GM12878 (cell line): ENCODE results near the gene DHCR24. TPM values are rescaled to one million over a fixed set of nuclear protein-coding genes. Genes with fewer than 3 reads are reported as not detected.

Experiments used
- ATAC-seq: fragments of 200-7000 bp; cut with Tn5 transposase; 3 replicates; pipeline ENCODE4 v1.9.1; 2020; ENCODE audit warnings: mild to moderate bottlenecking, moderate library complexity
- BruUV-seq: library from RNA; stranded (reverse); fragments of 400-500 nt; replicated peaks from 2 replicates; lab custom pipeline; 2021; lab: Mats Ljungman, UMichigan
- CTCF ChIA-PET: fragments of 300-600 bp; sonication (Branson Sonifier 250); formaldehyde crosslinking; extraction: SDS; loops from one replicate; lab custom pipeline; 2021; ENCODE audit warnings: inconsistent platforms; lab: Yijun Ruan, JAX
- POLR2A ChIA-PET: fragments of 350-600 bp; formaldehyde crosslinking; extraction: SDS; loops from one replicate; lab custom pipeline; 2021; ENCODE audit warnings: inconsistent platforms; lab: Charles Lee
- RAD21 ChIA-PET: fragments of 300-600 bp; sonication (Branson Sonifier 250); formaldehyde crosslinking; loops from one replicate; lab custom pipeline; 2023; ENCODE audit warnings: antibody characterized with exemption; ENCODE audit not compliant: unreplicated experiment; lab: Charles Lee
- SMC1A ChIA-PET: fragments of 300-600 bp; sonication (Branson Sonifier 250); formaldehyde crosslinking; loops from one replicate; lab custom pipeline; 2023; ENCODE audit not compliant: unreplicated experiment, uncharacterized antibody; lab: Charles Lee
- DNase-seq: peaks from one replicate; pipeline ENCODE4 v3.0.0-alpha.2; 2011; ENCODE audit warnings: low read depth, low spot score
- FAIRE-seq: peaks from 3 replicates; lab custom pipeline; 2011; peaks lifted over from hg19 to GRCh38; lab: Jason Lieb, UNC
- H2AFZ ChIP-seq: 2 replicates; pipeline ENCODE4 v1.6.0; 2011; ENCODE audit warnings: low read depth, low read length, control low read depth; ENCODE audit not compliant: control insufficient read depth
- H3K27ac ChIP-seq: 2 replicates; pipeline ENCODE4 v1.5.1; 2011; ENCODE audit warnings: control low read depth; ENCODE audit not compliant: control insufficient read depth, insufficient read depth
- H3K27me3 ChIP-seq, 2 experiments: replicated peaks in 1 of 2; 2 replicates each; pipeline versions ENCODE4 v1.6.0 to v1.6.1; 2011; ENCODE audit warnings: low read length in 1 of 2; ENCODE audit not compliant: control insufficient read depth in 2 of 2, insufficient read depth in 2 of 2
- H3K36me3 ChIP-seq, 2 experiments: 2 replicates each; pipeline ENCODE4 v1.5.1; 2011; ENCODE audit warnings: low read length in 1 of 2; ENCODE audit not compliant: control insufficient read depth in 2 of 2, insufficient read depth in 2 of 2
- H3K4me1 ChIP-seq: 2 replicates; pipeline ENCODE4 v1.6.1; 2011; ENCODE audit warnings: mild to moderate bottlenecking, low read length, moderate library complexity, mixed read lengths; ENCODE audit not compliant: control insufficient read depth, insufficient read depth
- H3K4me2 ChIP-seq: 2 replicates; pipeline ENCODE4 v1.6.0; 2011; ENCODE audit warnings: control low read depth; ENCODE audit not compliant: control insufficient read depth, insufficient read depth
- H3K4me3 ChIP-seq: fragments of 200-600 bp; sonication (generic); 2 replicates; pipeline ENCODE4 v1.5.1; 2016
- H3K79me2 ChIP-seq: 2 replicates; pipeline ENCODE4 v1.6.0; 2011; ENCODE audit warnings: low read length; ENCODE audit not compliant: control insufficient read depth, insufficient read depth
- H3K9ac ChIP-seq: 2 replicates; pipeline ENCODE4 v1.8.0; 2011; ENCODE audit warnings: low read length, control low read depth, mixed read lengths; ENCODE audit not compliant: control insufficient read depth, insufficient read depth
- H3K9me3 ChIP-seq: replicated peaks from 3 replicates; pipeline ENCODE4 v1.5.1; 2011; ENCODE audit warnings: mild to moderate bottlenecking, low read length; ENCODE audit not compliant: control insufficient read depth, insufficient read depth
- H4K20me1 ChIP-seq: 2 replicates; pipeline ENCODE4 v1.6.0; 2011; ENCODE audit not compliant: control insufficient read depth, insufficient read depth
- CEBPB ChIP-seq, 2 experiments: fragments of 150-350 bp in 1 of 2; IDR thresholded peaks; 2 replicates each; pipeline ENCODE4 v1.6.1; 2012 to 2014; ENCODE audit warnings: low read depth in 2 of 2, low read length in 2 of 2, borderline replicate concordance in 1 of 2, inconsistent platforms in 1 of 2
- EGR1 ChIP-seq, 2 experiments: IDR thresholded peaks; 1 replicate in 1 of 2; 2 replicates in 1 of 2; pipeline ENCODE4 v1.6.1; 2011 to 2012; ENCODE audit warnings: low read depth in 2 of 2, low read length in 2 of 2, borderline replicate concordance in 1 of 2, mild to moderate bottlenecking in 1 of 2, moderate library complexity in 1 of 2
- MEF2A ChIP-seq: IDR thresholded peaks from 2 replicates; pipeline ENCODE4 v1.6.1; 2011; ENCODE audit warnings: low read depth, mild to moderate bottlenecking, low read length, moderate library complexity; ENCODE audit not compliant: insufficient read depth
- MEF2B ChIP-seq: fragments of 450-650 bp; IDR thresholded peaks from 2 replicates; pipeline ENCODE4 v1.6.1; 2018; ENCODE audit warnings: mild to moderate bottlenecking, moderate library complexity; ENCODE audit not compliant: partially characterized antibody, poor library complexity, severe bottlenecking
- SREBF1 ChIP-seq: IDR thresholded peaks from 2 replicates; pipeline ENCODE4 v1.6.1; 2012; ENCODE audit warnings: mild to moderate bottlenecking, low read length
- STAT3 ChIP-seq: IDR thresholded peaks from 2 replicates; pipeline ENCODE4 v1.6.1; 2011; ENCODE audit warnings: low read depth, low read length, improper control_type of control experiment
- SUZ12 ChIP-seq: fragments of 200-600 bp; sonication (generic); IDR thresholded peaks from one replicate; pipeline ENCODE4 v1.6.1; 2018; ENCODE audit warnings: antibody characterized with exemption, mild to moderate bottlenecking; ENCODE audit not compliant: unreplicated experiment
- WRNIP1 ChIP-seq: IDR thresholded peaks from 2 replicates; pipeline ENCODE4 v1.6.1; 2011; ENCODE audit warnings: low read depth, low read length, improper control_type of control experiment, borderline replicate concordance
- YBX1 ChIP-seq: fragments of 450-650 bp; IDR thresholded peaks from 2 replicates; pipeline ENCODE4 v1.6.1; 2016; ENCODE audit warnings: antibody characterized with exemption
- YY1 ChIP-seq: IDR thresholded peaks from 2 replicates; pipeline ENCODE4 v1.6.1; 2011; ENCODE audit warnings: low read depth, mild to moderate bottlenecking, low read length
- WGBS: methylation state at CpG from one replicate; pipeline ENCODE4 v1.1.6; 2016; ENCODE audit warnings: low lambda C conversion rate; ENCODE audit not compliant: insufficient replicate concordance, insufficient coverage; ENCODE audit errors: missing lambda C conversion rate; 5-methylcytosine and 5-hydroxymethylcytosine counted together
- in situ Hi-C: fragments of 300-500 bp; cut with MboI; formaldehyde crosslinking; loops from 9 replicates; pipeline ENCODE4 v1.14.3; 2018; ENCODE audit warnings: mixed read lengths
- intact Hi-C: fragments of 100-400 bp; cut with micrococcal nuclease; formaldehyde crosslinking; loops from one replicate; pipeline ENCODE4 v1.14.2; 2022; ENCODE audit not compliant: unreplicated experiment
- polyA plus RNA-seq, 11 experiments: library from polyadenylated mRNA; depleted of rRNA in 4 of 11; unstranded in 6 of 11; stranded (reverse) in 5 of 11; fragments of >200 nt; fragmentation: Nextera tagmentation in 4 of 11; fragmentation: Illumina TruSeq in 1 of 11; extraction: Ambion mirVana in 4 of 11; extraction: Trizol in 1 of 11; gene quantifications; 1 replicate in 1 of 11; 2 replicates in 10 of 11; pipeline versions ENCODE4 v1.2.1 to v1.2.3, GENCODE V29; 2011 to 2016; ENCODE audit warnings: inconsistent platforms in 2 of 11, missing spikeins in 2 of 11, low read depth in 1 of 11
- total RNA-seq, 4 experiments: library from RNA; depleted of rRNA in 3 of 4; stranded (reverse); fragments of >200 nt in 3 of 4; fragmentation: Illumina TruSeq in 1 of 4; extraction: Trizol in 1 of 4; gene quantifications; 2 replicates each; pipeline versions ENCODE4 v1.2.1 to v1.2.3, GENCODE V29; 2013 to 2021
- TF ChIP-seq, protein P1 (sequence below): fragments of 150-350 bp; IDR thresholded peaks from 2 replicates; pipeline ENCODE4 v1.6.1; 2014; ENCODE audit warnings: mild to moderate bottlenecking, low read depth, low read length
- TF ChIP-seq, protein P2 (sequence below): fragments of 450-650 bp; IDR thresholded peaks from 2 replicates; pipeline ENCODE4 v1.6.1; 2017; ENCODE audit warnings: borderline replicate concordance

The DHCR24 gene
- total and polyA plus RNA-seq, 10 of the 15 experiments (the other 5 are each of a cell fraction or from before 2014, with no cell fraction given): 23.3 to 169 (median 120) TPM

DNA sequence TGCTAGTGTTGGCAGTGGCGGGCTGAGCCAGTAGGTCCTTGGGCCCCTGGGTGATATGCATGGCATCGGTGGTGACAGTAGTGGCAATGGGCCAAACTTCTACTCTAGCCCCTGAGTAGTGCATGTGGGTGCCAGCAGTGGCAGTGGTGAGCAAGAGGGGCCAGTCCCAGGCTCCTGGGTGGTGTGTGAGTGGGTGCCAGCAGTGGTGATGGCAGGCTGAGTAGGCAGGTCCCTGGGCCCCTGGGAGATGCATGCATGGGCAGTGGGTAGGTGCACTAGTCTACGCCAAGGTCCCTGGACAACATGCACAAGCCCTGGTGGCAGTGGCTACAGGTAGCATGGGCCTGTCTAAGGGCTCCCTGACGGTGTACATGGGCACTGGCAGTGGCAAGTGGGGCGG, 61.3 kb downstream of the DHCR24 start (continued):
- TF ChIP-seq CEBPB (IDR thresholded peaks at IDR 0.05; ENCODE audit: borderline replicate concordance in 1 of 2, low read depth in 2 of 2, low read length in 2 of 2): no peak

DNA sequence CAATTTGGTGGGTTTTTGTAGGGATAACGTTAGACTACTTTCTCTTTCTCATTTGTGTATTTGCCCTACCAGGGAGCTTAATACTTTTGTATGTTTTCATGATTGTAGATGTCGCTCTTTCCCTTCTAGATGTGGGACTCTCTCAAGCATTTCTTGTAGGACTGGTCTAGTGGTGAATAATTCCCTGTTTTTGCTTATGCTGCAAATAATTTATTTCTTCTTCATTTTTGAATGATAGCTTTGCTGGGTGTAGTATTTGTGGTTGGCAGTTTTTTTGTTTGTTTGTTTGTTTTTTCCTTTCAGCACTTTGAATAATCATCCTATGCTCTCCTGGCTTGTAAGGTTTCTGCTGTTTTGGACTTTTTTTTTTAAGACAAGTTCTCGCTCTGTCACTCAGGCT, 63.3 kb downstream of the DHCR24 start:
- BruUV-seq: no TSS peak
- intact Hi-C loops: no loop called here
- WGBS: 14% methylated on average over 3 of the region's 3 CpGs

More for the DNA sequence above, 63.3 kb downstream of the DHCR24 start:
- SMC1A ChIA-PET: no interaction called here
- H4K20me1 ChIP-seq: no peaks in the 10 kb centered on the region
- ATAC-seq (no peak), DNase-seq (no peak), FAIRE-seq (no peak)
- TF ChIP-seq, protein P1, sequence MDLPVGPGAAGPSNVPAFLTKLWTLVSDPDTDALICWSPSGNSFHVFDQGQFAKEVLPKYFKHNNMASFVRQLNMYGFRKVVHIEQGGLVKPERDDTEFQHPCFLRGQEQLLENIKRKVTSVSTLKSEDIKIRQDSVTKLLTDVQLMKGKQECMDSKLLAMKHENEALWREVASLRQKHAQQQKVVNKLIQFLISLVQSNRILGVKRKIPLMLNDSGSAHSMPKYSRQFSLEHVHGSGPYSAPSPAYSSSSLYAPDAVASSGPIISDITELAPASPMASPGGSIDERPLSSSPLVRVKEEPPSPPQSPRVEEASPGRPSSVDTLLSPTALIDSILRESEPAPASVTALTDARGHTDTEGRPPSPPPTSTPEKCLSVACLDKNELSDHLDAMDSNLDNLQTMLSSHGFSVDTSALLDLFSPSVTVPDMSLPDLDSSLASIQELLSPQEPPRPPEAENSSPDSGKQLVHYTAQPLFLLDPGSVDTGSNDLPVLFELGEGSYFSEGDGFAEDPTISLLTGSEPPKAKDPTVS: no peak
- TF ChIP-seq SUZ12 (no peak), EGR1 (IDR thresholded peaks at IDR 0.05; ENCODE audit: borderline replicate concordance in 1 of 2, low read depth in 2 of 2, low read length in 2 of 2) (no peak), SREBF1 (no peak), MEF2B (no peak), WRNIP1 (no peak), YY1 (no peak), MEF2A (no peak), STAT3 (no peak), YBX1 (no peak)
- TF ChIP-seq, protein P2, sequence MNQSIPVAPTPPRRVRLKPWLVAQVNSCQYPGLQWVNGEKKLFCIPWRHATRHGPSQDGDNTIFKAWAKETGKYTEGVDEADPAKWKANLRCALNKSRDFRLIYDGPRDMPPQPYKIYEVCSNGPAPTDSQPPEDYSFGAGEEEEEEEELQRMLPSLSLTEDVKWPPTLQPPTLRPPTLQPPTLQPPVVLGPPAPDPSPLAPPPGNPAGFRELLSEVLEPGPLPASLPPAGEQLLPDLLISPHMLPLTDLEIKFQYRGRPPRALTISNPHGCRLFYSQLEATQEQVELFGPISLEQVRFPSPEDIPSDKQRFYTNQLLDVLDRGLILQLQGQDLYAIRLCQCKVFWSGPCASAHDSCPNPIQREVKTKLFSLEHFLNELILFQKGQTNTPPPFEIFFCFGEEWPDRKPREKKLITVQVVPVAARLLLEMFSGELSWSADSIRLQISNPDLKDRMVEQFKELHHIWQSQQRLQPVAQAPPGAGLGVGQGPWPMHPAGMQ: no peak
- no peaks in the 10 kb centered on the region for H3K4me1 ChIP-seq
- CTCF ChIA-PET: interaction anchor here (1.0 kb wide), 1 partner anchor 22 kb away, joined by 3 read pairs; the partner anchor contains the start of gene TTC22
- H3K9me3 ChIP-seq: no peaks in the 10 kb centered on the region; the same call in 2 of the 3 replicates
- no peak overlapping the region for H3K4me3 ChIP-seq
- in situ Hi-C loops: no loop called here
- H3K79me2 ChIP-seq: no peaks in the 10 kb centered on the region
- POLR2A ChIA-PET: no interaction called here
- H3K27ac ChIP-seq: no peak overlapping the region
- RAD21 ChIA-PET: no interaction called here
- H3K4me2 ChIP-seq: no peak overlapping the region
- no peaks in the 10 kb centered on the region for H3K36me3 ChIP-seq
- no peaks in the 10 kb centered on the region for H3K27me3 ChIP-seq
- H2AFZ ChIP-seq: no peak overlapping the region
- H3K9ac ChIP-seq: no peak overlapping the region
